Neural cell (in vitro differentiated cells): Measurements from ENCODE around the gene AXIN1.

Experiments
- CTCF ChIP-seq: fragments of 450-650 bp; IDR thresholded peaks from 2 replicates; pipeline ENCODE4 v1.5.1; 2014; ENCODE audit warnings: antibody characterized with exemption, mild to moderate bottlenecking, moderate library complexity; ENCODE audit not compliant: poor library complexity, severe bottlenecking
- EP300 ChIP-seq: fragments of 450-650 bp; conservative IDR thresholded peaks from 2 replicates; pipeline ENCODE4 v1.6.1; 2014; ENCODE audit warnings: antibody characterized with exemption, mild to moderate bottlenecking, moderate library complexity; ENCODE audit not compliant: poor library complexity, severe bottlenecking
- EZH2 ChIP-seq: fragments of 200-600, 300-800 bp; shearing (Covaris generic), sonication (generic); IDR thresholded peaks from 2 replicates; pipeline ENCODE4 v1.6.1; 2014; ENCODE audit warnings: antibody characterized with exemption, low read length, borderline replicate concordance, mild to moderate bottlenecking; ENCODE audit not compliant: insufficient read depth, poor library complexity, severe bottlenecking
- MXI1 ChIP-seq: fragments of 450-650 bp; conservative IDR thresholded peaks from 2 replicates; pipeline ENCODE4 v1.6.1; 2014; ENCODE audit warnings: antibody characterized with exemption, mild to moderate bottlenecking; ENCODE audit not compliant: poor library complexity, severe bottlenecking
- POLR2AphosphoS5 ChIP-seq: IDR thresholded peaks from 2 replicates; pipeline ENCODE4 v1.6.1; 2012
- RAD21 ChIP-seq: fragments of 450-650 bp; conservative IDR thresholded peaks from 2 replicates; pipeline ENCODE4 v1.6.1; 2014; ENCODE audit warnings: antibody characterized with exemption, mild to moderate bottlenecking, moderate library complexity
- SMC3 ChIP-seq: fragments of 450-650 bp; conservative IDR thresholded peaks from 2 replicates; pipeline ENCODE4 v1.6.1; 2014; ENCODE audit warnings: antibody characterized with exemption, mild to moderate bottlenecking, moderate library complexity; ENCODE audit not compliant: poor library complexity

- TF ChIP-seq CTCF (no peak), EP300 (no peak), SMC3 (no peak), RAD21 (no peak), POLR2AphosphoS5 (no peak), MXI1 (no peak), EZH2 (no peak)
Observed at GRCh38 chr16:317583-317982, 34.9 kb downstream of the AXIN1 start.
